PC-9 (cell line): ENCODE measurements around the gene ANAPC1.
"Not testable (repeated sequence)": the region's sequence is repeated elsewhere in the genome, so short reads cannot be mapped to it uniquely, and the experiment has no call there.

Source experiments
- EZH2 ChIP-seq: fragments of 200-600 bp; sonication (generic); IDR thresholded peaks from 2 replicates; pipeline ENCODE4 v1.8.0; 2017; ENCODE audit warnings: antibody characterized with exemption, low read depth
- TF ChIP-seq, protein P1 (sequence below): fragments of 200-600 bp; sonication (generic); conservative IDR thresholded peaks from 2 replicates; pipeline ENCODE4 v1.6.1; 2017; ENCODE audit warnings: mixed run types, antibody characterized with exemption, mild to moderate bottlenecking, moderate library complexity

DNA sequence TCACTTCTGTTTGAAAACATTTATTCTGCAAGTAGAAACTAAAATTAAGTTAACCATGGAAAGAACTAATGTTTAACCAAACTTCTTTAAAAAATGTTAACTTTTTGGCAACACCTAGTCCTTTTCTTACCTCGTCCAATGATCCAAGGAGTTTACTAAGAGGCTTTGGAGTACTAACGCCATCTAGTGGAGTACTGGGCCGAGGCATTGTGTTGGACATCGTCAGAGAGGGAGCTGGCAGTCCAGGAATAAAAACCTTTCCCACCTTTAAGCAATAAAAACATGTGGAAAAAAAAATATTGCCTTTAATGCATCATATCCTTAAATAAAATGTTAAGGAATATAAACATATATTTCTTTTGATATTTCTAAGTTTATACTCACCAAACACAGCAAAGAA lies 33.3 kb downstream of the ANAPC1 start:
- TF ChIP-seq, protein P1, sequence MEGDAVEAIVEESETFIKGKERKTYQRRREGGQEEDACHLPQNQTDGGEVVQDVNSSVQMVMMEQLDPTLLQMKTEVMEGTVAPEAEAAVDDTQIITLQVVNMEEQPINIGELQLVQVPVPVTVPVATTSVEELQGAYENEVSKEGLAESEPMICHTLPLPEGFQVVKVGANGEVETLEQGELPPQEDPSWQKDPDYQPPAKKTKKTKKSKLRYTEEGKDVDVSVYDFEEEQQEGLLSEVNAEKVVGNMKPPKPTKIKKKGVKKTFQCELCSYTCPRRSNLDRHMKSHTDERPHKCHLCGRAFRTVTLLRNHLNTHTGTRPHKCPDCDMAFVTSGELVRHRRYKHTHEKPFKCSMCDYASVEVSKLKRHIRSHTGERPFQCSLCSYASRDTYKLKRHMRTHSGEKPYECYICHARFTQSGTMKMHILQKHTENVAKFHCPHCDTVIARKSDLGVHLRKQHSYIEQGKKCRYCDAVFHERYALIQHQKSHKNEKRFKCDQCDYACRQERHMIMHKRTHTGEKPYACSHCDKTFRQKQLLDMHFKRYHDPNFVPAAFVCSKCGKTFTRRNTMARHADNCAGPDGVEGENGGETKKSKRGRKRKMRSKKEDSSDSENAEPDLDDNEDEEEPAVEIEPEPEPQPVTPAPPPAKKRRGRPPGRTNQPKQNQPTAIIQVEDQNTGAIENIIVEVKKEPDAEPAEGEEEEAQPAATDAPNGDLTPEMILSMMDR: peak; percentile 48; the same call in 1 of the 2 replicates
- not testable (repeated sequence) for TF ChIP-seq EZH2
